ENCODE data around the gene PPP1R18. TPM values are rescaled to one million over a fixed set of nuclear protein-coding genes. Genes with fewer than 3 reads are reported as not detected.

The PPP1R18 gene
- 100 to 1,000 TPM; 135 to 149 (median 141) TPM for total RNA-seq (2021; fragmentation: NEBNext Ultra II Directional; extraction: Animal tissue kit (Norgen Biotek cat#: 25700))
- long read RNA-seq, transcript PPP1R18-203 (3 exons, 1,156 nt), result minor isoform, 8 of 34 reads
- long read RNA-seq, transcript PPP1R18-206 (3 exons, 1,448 nt), result major isoform, 9 of 34 reads
- long read RNA-seq, partial matches to known transcripts, result 15 of 34 reads
- long read RNA-seq, other reads (novel, unspliced or antisense), result 2 of 34 reads

GRCh38 chr6:30686009-30686907 is at the start of gene PPP1R18:
Gene PPP1R18, minus strand, starts transcription at chr6:30686645. Its CDS starts 627 bp downstream, at chr6:30686018.
- H3K27ac Mint-ChIP-seq, result peak within 1 kb of the TSS; percentile 95
- peak; percentile 63 for DNase-seq
- peaks cover 53% of the 10 kb centered on the region for H3K36me3 Mint-ChIP-seq (ENCODE audit: low read depth)
- H3K27me3 Mint-ChIP-seq (ENCODE audit: insufficient read depth), result peaks cover 3% of the 10 kb centered on the region
- no peak for TF ChIP-seq CTCF (IDR thresholded peaks at IDR 0.05)
- H3K4me1 Mint-ChIP-seq (ENCODE audit: low read depth), result peaks cover 64% of the 10 kb centered on the region
- H3K9me3 Mint-ChIP-seq, result no peaks in the 10 kb centered on the region; the same call in 1 of the 2 replicates
- H3K4me3 Mint-ChIP-seq, result peak within 1 kb of the TSS; percentile 92

GRCh38 chr6:30735668-30736314 is 49.3 kb upstream of the PPP1R18 start:
- DNase-seq, result no peak
- Mint-ChIP-seq H3K4me1 (ENCODE audit: low read depth) (peaks cover 45% of the 10 kb centered on the region), H3K27ac (peak overlapping the region; percentile 3; the same call in 1 of the 2 replicates), H3K4me3 (no peak overlapping the region), H3K9me3 (no peaks in the 10 kb centered on the region), H3K36me3 (ENCODE audit: low read depth) (peaks cover 60% of the 10 kb centered on the region), H3K27me3 (ENCODE audit: insufficient read depth) (peaks cover 11% of the 10 kb centered on the region)
- TF ChIP-seq CTCF (IDR thresholded peaks at IDR 0.05), result no peak

GRCh38 chr6:30732237-30732943 is 45.9 kb upstream of the PPP1R18 start:
- TF ChIP-seq CTCF (IDR thresholded peaks at IDR 0.05), result no peak
- DNase-seq, result no peak
- Mint-ChIP-seq H3K27ac (peak overlapping the region; percentile 35), H3K4me3 (no peak overlapping the region), H3K36me3 (ENCODE audit: low read depth) (peaks cover 29% of the 10 kb centered on the region), H3K27me3 (ENCODE audit: insufficient read depth) (peaks cover 11% of the 10 kb centered on the region), H3K9me3 (no peaks in the 10 kb centered on the region), H3K4me1 (ENCODE audit: low read depth) (peaks cover 23% of the 10 kb centered on the region)

- DNase-seq, result no peak
- no peak overlapping the region for H3K4me3 Mint-ChIP-seq
- peak; percentile 64 for TF ChIP-seq CTCF (IDR thresholded peaks at IDR 0.05)
- H3K9me3 Mint-ChIP-seq, result no peaks in the 10 kb centered on the region
- peaks cover 16% of the 10 kb centered on the region; the same call in 1 of the 2 replicates for H3K36me3 Mint-ChIP-seq (ENCODE audit: low read depth)
- peaks cover 6% of the 10 kb centered on the region for H3K27me3 Mint-ChIP-seq (ENCODE audit: insufficient read depth)
- peaks cover 21% of the 10 kb centered on the region for H3K4me1 Mint-ChIP-seq (ENCODE audit: low read depth)
- no peak overlapping the region; the same call in 1 of the 2 replicates for H3K27ac Mint-ChIP-seq
Observed at GRCh38 chr6:30730601-30731435, 44.4 kb upstream of the PPP1R18 start.

Measured in HFFc6 (cell line).